VCaP (cell line): ENCODE data around the gene ENPP1.

Source experiments
- H3K27ac ChIP-seq: fragments of 450-650 bp; 2 replicates; pipeline ENCODE4 v1.5.1; 2017
- CTCF ChIP-seq: fragments of 450-650 bp; conservative IDR thresholded peaks from 2 replicates; pipeline ENCODE4 v1.5.1; 2017; ENCODE audit warnings: mild to moderate bottlenecking, moderate library complexity

ENPP1 gene

GRCh38 chr6:131840936-131841583 is 33.2 kb downstream of the ENPP1 start:
- no peak overlapping the region for H3K27ac ChIP-seq
- TF ChIP-seq CTCF: no peak

- TF ChIP-seq CTCF: no peak
- no peak overlapping the region for H3K27ac ChIP-seq
Observed at GRCh38 chr6:131843768-131844167, 35.9 kb downstream of the ENPP1 start.

- no peak overlapping the region for H3K27ac ChIP-seq
- no peak for TF ChIP-seq CTCF
Observed at GRCh38 chr6:131844243-131844841, 36.5 kb downstream of the ENPP1 start.

GRCh38 chr6:131846023-131846663 is 38.3 kb downstream of the ENPP1 start:
- H3K27ac ChIP-seq: no peak overlapping the region
- no peak for TF ChIP-seq CTCF

GRCh38 chr6:131846905-131847304 is 39.1 kb downstream of the ENPP1 start:
- no peak for TF ChIP-seq CTCF
- H3K27ac ChIP-seq: no peak overlapping the region

GRCh38 chr6:131849799-131850198 is 42.0 kb downstream of the ENPP1 start:
- no peak overlapping the region for H3K27ac ChIP-seq
- no peak for TF ChIP-seq CTCF

- H3K27ac ChIP-seq: no peak overlapping the region
- no peak for TF ChIP-seq CTCF
Observed at GRCh38 chr6:131851049-131851769, 43.4 kb downstream of the ENPP1 start.
